Measurements from ENCODE around the gene AMBRA1. TPM values are rescaled to one million over a fixed set of nuclear protein-coding genes. Genes with fewer than 3 reads are reported as not detected.

The AMBRA1 gene, protein sequence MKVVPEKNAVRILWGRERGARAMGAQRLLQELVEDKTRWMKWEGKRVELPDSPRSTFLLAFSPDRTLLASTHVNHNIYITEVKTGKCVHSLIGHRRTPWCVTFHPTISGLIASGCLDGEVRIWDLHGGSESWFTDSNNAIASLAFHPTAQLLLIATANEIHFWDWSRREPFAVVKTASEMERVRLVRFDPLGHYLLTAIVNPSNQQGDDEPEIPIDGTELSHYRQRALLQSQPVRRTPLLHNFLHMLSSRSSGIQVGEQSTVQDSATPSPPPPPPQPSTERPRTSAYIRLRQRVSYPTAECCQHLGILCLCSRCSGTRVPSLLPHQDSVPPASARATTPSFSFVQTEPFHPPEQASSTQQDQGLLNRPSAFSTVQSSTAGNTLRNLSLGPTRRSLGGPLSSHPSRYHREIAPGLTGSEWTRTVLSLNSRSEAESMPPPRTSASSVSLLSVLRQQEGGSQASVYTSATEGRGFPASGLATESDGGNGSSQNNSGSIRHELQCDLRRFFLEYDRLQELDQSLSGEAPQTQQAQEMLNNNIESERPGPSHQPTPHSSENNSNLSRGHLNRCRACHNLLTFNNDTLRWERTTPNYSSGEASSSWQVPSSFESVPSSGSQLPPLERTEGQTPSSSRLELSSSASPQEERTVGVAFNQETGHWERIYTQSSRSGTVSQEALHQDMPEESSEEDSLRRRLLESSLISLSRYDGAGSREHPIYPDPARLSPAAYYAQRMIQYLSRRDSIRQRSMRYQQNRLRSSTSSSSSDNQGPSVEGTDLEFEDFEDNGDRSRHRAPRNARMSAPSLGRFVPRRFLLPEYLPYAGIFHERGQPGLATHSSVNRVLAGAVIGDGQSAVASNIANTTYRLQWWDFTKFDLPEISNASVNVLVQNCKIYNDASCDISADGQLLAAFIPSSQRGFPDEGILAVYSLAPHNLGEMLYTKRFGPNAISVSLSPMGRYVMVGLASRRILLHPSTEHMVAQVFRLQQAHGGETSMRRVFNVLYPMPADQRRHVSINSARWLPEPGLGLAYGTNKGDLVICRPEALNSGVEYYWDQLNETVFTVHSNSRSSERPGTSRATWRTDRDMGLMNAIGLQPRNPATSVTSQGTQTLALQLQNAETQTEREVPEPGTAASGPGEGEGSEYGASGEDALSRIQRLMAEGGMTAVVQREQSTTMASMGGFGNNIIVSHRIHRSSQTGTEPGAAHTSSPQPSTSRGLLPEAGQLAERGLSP (N-terminal part only)
- total RNA-seq (27.7 and 52.7 TPM in 2 replicates), polyA plus RNA-seq (10.5 and 12.8 TPM in 2 replicates)

- DNase-seq (ENCODE audit: low read depth in 1 of 2, low spot score in 1 of 2), result peak; percentile 93 to 94
- no peaks in the 10 kb centered on the region for H3K36me3 ChIP-seq
- no peaks in the 10 kb centered on the region for H3K27me3 ChIP-seq
- TF ChIP-seq, protein P1, sequence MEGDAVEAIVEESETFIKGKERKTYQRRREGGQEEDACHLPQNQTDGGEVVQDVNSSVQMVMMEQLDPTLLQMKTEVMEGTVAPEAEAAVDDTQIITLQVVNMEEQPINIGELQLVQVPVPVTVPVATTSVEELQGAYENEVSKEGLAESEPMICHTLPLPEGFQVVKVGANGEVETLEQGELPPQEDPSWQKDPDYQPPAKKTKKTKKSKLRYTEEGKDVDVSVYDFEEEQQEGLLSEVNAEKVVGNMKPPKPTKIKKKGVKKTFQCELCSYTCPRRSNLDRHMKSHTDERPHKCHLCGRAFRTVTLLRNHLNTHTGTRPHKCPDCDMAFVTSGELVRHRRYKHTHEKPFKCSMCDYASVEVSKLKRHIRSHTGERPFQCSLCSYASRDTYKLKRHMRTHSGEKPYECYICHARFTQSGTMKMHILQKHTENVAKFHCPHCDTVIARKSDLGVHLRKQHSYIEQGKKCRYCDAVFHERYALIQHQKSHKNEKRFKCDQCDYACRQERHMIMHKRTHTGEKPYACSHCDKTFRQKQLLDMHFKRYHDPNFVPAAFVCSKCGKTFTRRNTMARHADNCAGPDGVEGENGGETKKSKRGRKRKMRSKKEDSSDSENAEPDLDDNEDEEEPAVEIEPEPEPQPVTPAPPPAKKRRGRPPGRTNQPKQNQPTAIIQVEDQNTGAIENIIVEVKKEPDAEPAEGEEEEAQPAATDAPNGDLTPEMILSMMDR (IDR thresholded peaks at IDR 0.05; ENCODE audit: low read depth, low read length), result no peak
- peak within 1 kb of the TSS; percentile 94 for H3K27ac ChIP-seq
- peak within 1 kb of the TSS; percentile 94 for H3K4me3 ChIP-seq
- no peaks in the 10 kb centered on the region for H3K9me3 ChIP-seq (ENCODE audit: low read depth)
- peaks cover 9% of the 10 kb centered on the region for H3K4me1 ChIP-seq (ENCODE audit: low read depth)
Observed at GRCh38 chr11:46593550-46594373, at the start of gene AMBRA1. AMBRA1 (minus strand) TSS chr11:46594023; CDS start chr11:46548380, 45,643 bp downstream.

DNA sequence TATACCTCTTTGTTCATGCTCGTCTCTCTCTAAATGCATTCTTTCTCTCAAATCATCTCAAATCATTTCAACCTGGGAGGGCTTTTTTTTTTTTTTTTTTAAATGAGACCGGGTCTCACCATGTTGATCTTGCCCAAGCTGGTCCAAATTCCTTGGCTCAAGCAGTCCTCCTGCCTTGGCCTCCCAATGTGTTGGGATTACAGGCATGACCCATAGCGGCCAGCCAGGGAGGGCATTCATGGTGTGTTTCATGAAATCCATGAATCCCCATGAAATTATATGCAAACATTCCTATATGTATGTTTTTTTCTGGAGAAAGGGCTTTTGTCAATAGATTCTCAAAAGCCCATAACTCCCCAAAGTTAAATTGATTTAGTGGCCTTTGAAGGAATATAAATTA lies 49.7 kb upstream of the AMBRA1 start:
- no peak for DNase-seq (ENCODE audit: low read depth in 1 of 2, low spot score in 1 of 2)
- TF ChIP-seq, protein P1 (IDR thresholded peaks at IDR 0.05; ENCODE audit: low read depth, low read length), result no peak
- H3K9me3 ChIP-seq (ENCODE audit: low read depth), result no peaks in the 10 kb centered on the region
- H3K4me1 ChIP-seq (ENCODE audit: low read depth), result no peaks in the 10 kb centered on the region
- peaks cover 16% of the 10 kb centered on the region for H3K36me3 ChIP-seq
- H3K27ac ChIP-seq, result no peak overlapping the region
- no peak overlapping the region for H3K4me3 ChIP-seq
- no peaks in the 10 kb centered on the region for H3K27me3 ChIP-seq

GRCh38 chr11:46642627-46643335 lies 49.0 kb upstream of the AMBRA1 start:
- Histone ChIP-seq H3K27ac (no peak overlapping the region), H3K27me3 (no peaks in the 10 kb centered on the region), H3K4me3 (no peak overlapping the region), H3K36me3 (peaks cover 12% of the 10 kb centered on the region), H3K4me1 (ENCODE audit: low read depth) (no peaks in the 10 kb centered on the region), H3K9me3 (ENCODE audit: low read depth) (no peaks in the 10 kb centered on the region)
- no peak for DNase-seq (ENCODE audit: low read depth in 1 of 2, low spot score in 1 of 2)
- TF ChIP-seq, protein P1 (IDR thresholded peaks at IDR 0.05; ENCODE audit: low read depth, low read length), result no peak

GRCh38 chr11:46641639-46642038 lies 47.8 kb upstream of the AMBRA1 start:
- H3K4me1 ChIP-seq (ENCODE audit: low read depth), result no peaks in the 10 kb centered on the region
- no peak overlapping the region for H3K27ac ChIP-seq
- TF ChIP-seq, protein P1 (IDR thresholded peaks at IDR 0.05; ENCODE audit: low read depth, low read length), result no peak
- peaks cover 7% of the 10 kb centered on the region for H3K36me3 ChIP-seq
- H3K4me3 ChIP-seq, result no peak overlapping the region
- H3K27me3 ChIP-seq, result no peaks in the 10 kb centered on the region
- H3K9me3 ChIP-seq (ENCODE audit: low read depth), result no peaks in the 10 kb centered on the region
- no peak for DNase-seq (ENCODE audit: low read depth in 1 of 2, low spot score in 1 of 2)

All from cardiac muscle cell (in vitro differentiated cells and primary cell).